ENCODE data around the gene MRPL34.

Gene MRPL34

GRCh38 chr19:17326595-17326966 lies 20.9 kb downstream of the MRPL34 start:
- TF ChIP-seq TAF1 (IDR thresholded peaks at IDR 0.05; ENCODE audit: borderline replicate concordance, insufficient read depth, low read length) (no peak), SIN3A (IDR thresholded peaks at IDR 0.05; ENCODE audit: borderline replicate concordance, insufficient read depth, low read length) (no peak), FOXP2 (optimal IDR thresholded peaks at IDR 0.05; ENCODE audit: borderline replicate concordance, extremely low read depth, extremely low read length, insufficient read depth) (no peak), POLR2AphosphoS5 (IDR thresholded peaks at IDR 0.05; ENCODE audit: low read depth, low read length) (no peak)
- TF ChIP-seq, protein P1, sequence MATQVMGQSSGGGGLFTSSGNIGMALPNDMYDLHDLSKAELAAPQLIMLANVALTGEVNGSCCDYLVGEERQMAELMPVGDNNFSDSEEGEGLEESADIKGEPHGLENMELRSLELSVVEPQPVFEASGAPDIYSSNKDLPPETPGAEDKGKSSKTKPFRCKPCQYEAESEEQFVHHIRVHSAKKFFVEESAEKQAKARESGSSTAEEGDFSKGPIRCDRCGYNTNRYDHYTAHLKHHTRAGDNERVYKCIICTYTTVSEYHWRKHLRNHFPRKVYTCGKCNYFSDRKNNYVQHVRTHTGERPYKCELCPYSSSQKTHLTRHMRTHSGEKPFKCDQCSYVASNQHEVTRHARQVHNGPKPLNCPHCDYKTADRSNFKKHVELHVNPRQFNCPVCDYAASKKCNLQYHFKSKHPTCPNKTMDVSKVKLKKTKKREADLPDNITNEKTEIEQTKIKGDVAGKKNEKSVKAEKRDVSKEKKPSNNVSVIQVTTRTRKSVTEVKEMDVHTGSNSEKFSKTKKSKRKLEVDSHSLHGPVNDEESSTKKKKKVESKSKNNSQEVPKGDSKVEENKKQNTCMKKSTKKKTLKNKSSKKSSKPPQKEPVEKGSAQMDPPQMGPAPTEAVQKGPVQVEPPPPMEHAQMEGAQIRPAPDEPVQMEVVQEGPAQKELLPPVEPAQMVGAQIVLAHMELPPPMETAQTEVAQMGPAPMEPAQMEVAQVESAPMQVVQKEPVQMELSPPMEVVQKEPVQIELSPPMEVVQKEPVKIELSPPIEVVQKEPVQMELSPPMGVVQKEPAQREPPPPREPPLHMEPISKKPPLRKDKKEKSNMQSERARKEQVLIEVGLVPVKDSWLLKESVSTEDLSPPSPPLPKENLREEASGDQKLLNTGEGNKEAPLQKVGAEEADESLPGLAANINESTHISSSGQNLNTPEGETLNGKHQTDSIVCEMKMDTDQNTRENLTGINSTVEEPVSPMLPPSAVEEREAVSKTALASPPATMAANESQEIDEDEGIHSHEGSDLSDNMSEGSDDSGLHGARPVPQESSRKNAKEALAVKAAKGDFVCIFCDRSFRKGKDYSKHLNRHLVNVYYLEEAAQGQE (IDR thresholded peaks at IDR 0.05; ENCODE audit: insufficient read depth in 1 of 2, low read depth in 2 of 2, low read length in 2 of 2): no peak

GRCh38 chr19:17327068-17327653 lies 21.5 kb downstream of the MRPL34 start:
- TF ChIP-seq, protein P1 (IDR thresholded peaks at IDR 0.05; ENCODE audit: insufficient read depth in 1 of 2, low read depth in 2 of 2, low read length in 2 of 2): no peak
- TF ChIP-seq FOXP2 (optimal IDR thresholded peaks at IDR 0.05; ENCODE audit: borderline replicate concordance, extremely low read depth, extremely low read length, insufficient read depth): no peak
- no peak for TF ChIP-seq SIN3A (IDR thresholded peaks at IDR 0.05; ENCODE audit: borderline replicate concordance, insufficient read depth, low read length)
- TF ChIP-seq TAF1 (IDR thresholded peaks at IDR 0.05; ENCODE audit: borderline replicate concordance, insufficient read depth, low read length): no peak
- TF ChIP-seq POLR2AphosphoS5 (IDR thresholded peaks at IDR 0.05; ENCODE audit: low read depth, low read length): no peak

DNA sequence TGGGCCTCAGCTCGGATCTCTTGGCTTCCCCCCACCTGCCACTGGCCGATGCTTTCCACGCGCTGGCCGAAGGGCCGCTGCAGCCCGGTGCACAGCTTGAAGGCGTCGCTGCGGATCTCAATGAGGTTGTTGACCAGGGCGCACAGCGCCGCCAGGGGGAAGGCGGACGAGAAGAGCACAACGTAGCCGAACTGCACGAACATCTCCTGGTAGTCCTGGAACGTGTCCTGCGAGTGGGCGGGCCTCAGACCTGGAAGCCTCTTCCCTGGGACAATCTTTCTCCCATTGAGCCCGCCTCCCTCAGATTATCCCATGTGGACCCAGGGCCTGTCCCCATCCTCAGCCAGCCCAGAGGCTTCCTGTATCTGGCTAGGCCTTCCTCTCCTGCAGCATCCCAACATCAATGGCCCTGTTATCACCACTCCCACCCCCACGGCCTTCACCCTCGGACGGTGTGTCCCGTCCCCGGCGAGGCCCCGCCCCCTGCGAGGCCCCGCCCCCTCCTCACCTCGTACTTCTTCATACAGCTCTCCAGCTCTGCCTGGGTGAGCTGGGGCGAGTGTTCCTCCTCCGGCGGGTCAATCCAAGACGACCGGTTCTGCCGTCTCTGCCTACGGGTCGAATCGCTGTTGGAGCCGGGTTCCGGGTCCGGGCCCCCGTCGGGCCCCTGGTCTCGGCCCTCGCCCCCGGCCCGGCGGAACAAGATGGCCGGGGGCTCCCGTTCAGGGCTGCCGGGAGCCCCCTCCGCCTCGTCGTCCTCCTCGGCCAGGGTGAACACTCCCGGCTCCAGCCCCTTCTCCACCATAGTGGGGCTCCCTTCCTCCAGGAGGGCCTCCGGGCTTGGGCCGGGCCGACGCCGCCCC lies 22.2 kb downstream of the MRPL34 start:
- no peak for TF ChIP-seq SIN3A (IDR thresholded peaks at IDR 0.05; ENCODE audit: borderline replicate concordance, insufficient read depth, low read length)
- no peak for TF ChIP-seq TAF1 (IDR thresholded peaks at IDR 0.05; ENCODE audit: borderline replicate concordance, insufficient read depth, low read length)
- TF ChIP-seq POLR2AphosphoS5 (IDR thresholded peaks at IDR 0.05; ENCODE audit: low read depth, low read length): no peak
- TF ChIP-seq, protein P1 (IDR thresholded peaks at IDR 0.05; ENCODE audit: insufficient read depth in 1 of 2, low read depth in 2 of 2, low read length in 2 of 2): no peak
- no peak for TF ChIP-seq FOXP2 (optimal IDR thresholded peaks at IDR 0.05; ENCODE audit: borderline replicate concordance, extremely low read depth, extremely low read length, insufficient read depth)

- TF ChIP-seq TAF1 (IDR thresholded peaks at IDR 0.05; ENCODE audit: borderline replicate concordance, insufficient read depth, low read length): no peak
Observed at GRCh38 chr19:17328517-17329365, 23.1 kb downstream of the MRPL34 start.

All from PFSK-1 (cell line).